PC-9 (cell line): ENCODE results near the gene ZNF423. TPM values are rescaled to one million over a fixed set of nuclear protein-coding genes. Genes with fewer than 3 reads are reported as not detected.

Experiments used
- BruUV-seq: library from RNA; stranded (reverse); fragments of 400-500 nt; replicated peaks from 2 replicates; lab custom pipeline; 2021; lab: Mats Ljungman, UMichigan
- CTCF ChIA-PET: fragments of 300-600 bp; sonication (Branson Sonifier 250); formaldehyde crosslinking; loops from one replicate; lab custom pipeline; 2022; ENCODE audit warnings: antibody characterized with exemption; lab: Charles Lee
- POLR2A ChIA-PET: fragments of 300-600 bp; sonication (Branson Sonifier 250); formaldehyde crosslinking; loops from one replicate; lab custom pipeline; 2022; ENCODE audit warnings: antibody characterized with exemption; ENCODE audit not compliant: unreplicated experiment; lab: Charles Lee
- DNase-seq, 2 experiments: peaks; one replicate each; pipeline versions ENCODE4 v3.0.0 to v3.0.0-alpha.2; 2015 to 2022; ENCODE audit warnings: mixed read lengths in 1 of 2
- H2AFZ ChIP-seq: fragments of 200-600 bp; sonication (generic); 2 replicates; pipeline ENCODE4 v1.8.1; 2017; ENCODE audit warnings: antibody characterized with exemption
- H3F3A ChIP-seq: fragments of 200-600 bp; sonication (generic); 2 replicates; pipeline ENCODE4 v1.8.1; 2017; ENCODE audit warnings: antibody characterized with exemption, mild to moderate bottlenecking, low read depth; ENCODE audit not compliant: insufficient read depth
- H3K27ac ChIP-seq: fragments of 200-600 bp; sonication (generic); 2 replicates; pipeline ENCODE4 v1.6.1; 2016; ENCODE audit warnings: mixed run types
- H3K27me3 ChIP-seq: fragments of 200-600 bp; sonication (generic); 2 replicates; pipeline ENCODE4 v1.6.1; 2016; ENCODE audit warnings: low read depth, mixed run types; ENCODE audit not compliant: insufficient read depth
- H3K36me3 ChIP-seq: fragments of 200-600 bp; sonication (generic); 2 replicates; pipeline ENCODE4 v1.6.1; 2016; ENCODE audit warnings: low read depth, mixed run types
- H3K4me1 ChIP-seq: fragments of 200-600 bp; sonication (generic); replicated peaks from 2 replicates; pipeline ENCODE4 v1.6.1; 2016; ENCODE audit warnings: mixed run types; ENCODE audit not compliant: insufficient read depth
- H3K4me2 ChIP-seq: fragments of 200-600 bp; sonication (generic); 2 replicates; pipeline ENCODE4 v1.6.1; 2017; ENCODE audit warnings: mixed run types
- H3K4me3 ChIP-seq: fragments of 200-600 bp; sonication (generic); 2 replicates; pipeline ENCODE4 v1.6.1; 2016; ENCODE audit warnings: mixed run types
- H3K79me2 ChIP-seq: fragments of 200-600 bp; sonication (generic); 2 replicates; pipeline ENCODE4 v1.6.1; 2017; ENCODE audit warnings: low read depth, mixed run types
- H3K9me2 ChIP-seq: fragments of 200-600 bp; sonication (generic); 2 replicates; pipeline ENCODE4 v1.8.1; 2017; ENCODE audit warnings: mild to moderate bottlenecking; ENCODE audit not compliant: insufficient read depth
- H3K9me3 ChIP-seq: fragments of 200-600 bp; sonication (generic); 2 replicates; pipeline ENCODE4 v1.8.1; 2016; ENCODE audit warnings: low read depth; ENCODE audit not compliant: insufficient read depth
- H4K20me1 ChIP-seq: fragments of 200-600 bp; sonication (generic); 2 replicates; pipeline ENCODE4 v1.8.1; 2017; ENCODE audit not compliant: insufficient read depth
- EZH2 ChIP-seq: fragments of 200-600 bp; sonication (generic); IDR thresholded peaks from 2 replicates; pipeline ENCODE4 v1.8.0; 2017; ENCODE audit warnings: antibody characterized with exemption, low read depth
- intact Hi-C: fragments of 100-400 bp; cut with micrococcal nuclease; formaldehyde crosslinking; loops from one replicate; pipeline ENCODE4 v1.10.0; 2022; ENCODE audit not compliant: unreplicated experiment
- total RNA-seq: library from RNA; stranded (reverse); gene quantifications from 2 replicates; pipeline ENCODE4 v1.2.3, GENCODE V29; 2021
- TF ChIP-seq, protein P1 (sequence below): fragments of 200-600 bp; sonication (generic); conservative IDR thresholded peaks from 2 replicates; pipeline ENCODE4 v1.6.1; 2017; ENCODE audit warnings: mixed run types, antibody characterized with exemption, mild to moderate bottlenecking, moderate library complexity

ZNF423 gene
- total RNA-seq, 1 experiment from 2014 or later: not detected

DNA sequence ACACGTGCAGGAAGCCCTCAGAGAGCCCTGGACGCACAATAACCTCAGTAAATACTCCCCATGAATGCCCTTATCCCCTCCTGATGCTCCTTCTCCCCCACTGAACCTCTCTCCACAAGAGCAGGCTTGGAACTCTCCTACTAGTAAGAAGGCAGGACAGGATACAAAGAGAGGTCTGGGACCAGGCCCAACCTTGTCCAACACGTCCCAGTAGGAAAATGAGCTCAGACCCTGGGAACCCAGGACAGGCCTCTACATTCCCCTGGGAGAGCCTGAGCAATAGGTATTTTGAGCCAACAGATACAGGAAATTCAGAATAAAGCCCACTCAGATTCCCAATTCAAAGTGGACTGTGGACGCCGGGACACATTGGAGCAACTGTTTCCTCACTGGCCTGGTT lies 19.2 kb downstream of the ZNF423 start:
- Histone ChIP-seq H3K27ac (no peak overlapping the region), H3K27me3 (peaks cover 92% of the 10 kb centered on the region), H3K9me2 (no peaks in the 10 kb centered on the region), H2AFZ (no peak overlapping the region), H3K79me2 (no peaks in the 10 kb centered on the region), H3K9me3 (no peaks in the 10 kb centered on the region), H3K4me3 (no peak overlapping the region), H3K4me2 (no peak overlapping the region), H4K20me1 (no peaks in the 10 kb centered on the region), H3K36me3 (no peaks in the 10 kb centered on the region), H3K4me1 (no peaks in the 10 kb centered on the region), H3F3A (no peaks in the 10 kb centered on the region)
- ChIA-PET CTCF (no interaction called here), POLR2A (no interaction called here)
- intact Hi-C loops: no loop called here
- BruUV-seq: no TSS peak
- TF ChIP-seq, protein P1, sequence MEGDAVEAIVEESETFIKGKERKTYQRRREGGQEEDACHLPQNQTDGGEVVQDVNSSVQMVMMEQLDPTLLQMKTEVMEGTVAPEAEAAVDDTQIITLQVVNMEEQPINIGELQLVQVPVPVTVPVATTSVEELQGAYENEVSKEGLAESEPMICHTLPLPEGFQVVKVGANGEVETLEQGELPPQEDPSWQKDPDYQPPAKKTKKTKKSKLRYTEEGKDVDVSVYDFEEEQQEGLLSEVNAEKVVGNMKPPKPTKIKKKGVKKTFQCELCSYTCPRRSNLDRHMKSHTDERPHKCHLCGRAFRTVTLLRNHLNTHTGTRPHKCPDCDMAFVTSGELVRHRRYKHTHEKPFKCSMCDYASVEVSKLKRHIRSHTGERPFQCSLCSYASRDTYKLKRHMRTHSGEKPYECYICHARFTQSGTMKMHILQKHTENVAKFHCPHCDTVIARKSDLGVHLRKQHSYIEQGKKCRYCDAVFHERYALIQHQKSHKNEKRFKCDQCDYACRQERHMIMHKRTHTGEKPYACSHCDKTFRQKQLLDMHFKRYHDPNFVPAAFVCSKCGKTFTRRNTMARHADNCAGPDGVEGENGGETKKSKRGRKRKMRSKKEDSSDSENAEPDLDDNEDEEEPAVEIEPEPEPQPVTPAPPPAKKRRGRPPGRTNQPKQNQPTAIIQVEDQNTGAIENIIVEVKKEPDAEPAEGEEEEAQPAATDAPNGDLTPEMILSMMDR: no peak
- no peak for TF ChIP-seq EZH2
- DNase-seq: no peak

DNA sequence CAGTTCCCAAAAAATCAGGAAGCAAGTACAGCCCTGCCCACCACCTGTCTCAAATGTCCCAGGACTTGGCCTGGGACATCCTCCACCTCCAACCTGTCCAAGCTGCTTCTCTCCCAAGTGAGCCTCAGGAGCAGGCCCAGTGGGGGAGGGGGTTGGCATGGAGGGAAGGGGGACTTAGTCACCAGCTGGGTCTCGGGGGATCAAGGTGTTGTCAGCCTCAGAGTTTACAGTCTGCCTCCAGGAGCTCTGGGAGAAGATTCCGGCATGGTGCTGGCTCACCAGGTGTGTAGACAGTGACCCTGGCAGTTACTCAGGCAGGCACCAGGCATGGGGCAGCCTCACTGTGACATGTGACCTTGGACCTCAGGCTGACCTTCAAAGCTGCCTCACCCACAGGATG lies 19.7 kb downstream of the ZNF423 start:
- Histone ChIP-seq H3K4me3 (no peak overlapping the region), H3K79me2 (no peaks in the 10 kb centered on the region), H3K36me3 (no peaks in the 10 kb centered on the region), H3K27ac (no peak overlapping the region), H3K4me1 (no peaks in the 10 kb centered on the region), H3K9me3 (no peaks in the 10 kb centered on the region), H3K27me3 (peaks cover 92% of the 10 kb centered on the region), H3F3A (no peaks in the 10 kb centered on the region), H3K4me2 (no peak overlapping the region), H4K20me1 (no peaks in the 10 kb centered on the region), H3K9me2 (no peaks in the 10 kb centered on the region), H2AFZ (no peak overlapping the region)
- no TSS peak for BruUV-seq
- DNase-seq: no peak
- no peak for TF ChIP-seq EZH2
- TF ChIP-seq, protein P1: no peak
- POLR2A ChIA-PET: no interaction called here
- intact Hi-C loops: no loop called here
- CTCF ChIA-PET: no interaction called here

DNA sequence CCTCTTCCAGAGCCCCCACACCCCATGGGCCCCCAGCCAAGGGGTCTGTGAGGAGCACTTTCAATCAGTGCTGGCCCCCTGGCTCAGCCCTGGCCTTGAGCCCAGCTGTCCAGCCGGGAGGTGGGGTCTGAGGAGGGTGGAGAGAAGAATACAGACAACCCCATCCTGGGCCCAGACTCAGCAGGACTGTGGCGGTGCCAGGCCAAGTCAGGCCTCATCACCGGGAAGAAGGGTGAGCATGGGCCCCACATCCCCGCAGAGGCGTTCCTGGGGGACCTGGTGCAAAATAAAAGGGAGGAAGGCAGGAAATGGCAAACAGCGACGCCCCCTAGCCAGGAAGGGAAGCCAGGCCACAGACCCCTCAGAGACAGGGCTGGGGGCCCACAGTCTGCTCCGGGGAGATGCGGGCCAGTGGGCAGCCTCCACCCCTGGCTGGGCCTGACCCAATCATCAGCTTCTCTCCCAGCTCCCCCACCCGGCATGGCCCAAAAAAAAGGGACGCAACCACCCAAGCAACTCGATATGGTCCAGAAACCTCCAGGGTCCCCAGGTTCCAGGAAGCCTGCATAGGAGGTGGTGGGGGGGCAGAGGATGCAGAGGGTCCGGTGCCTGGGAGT lies 20.6 kb downstream of the ZNF423 start:
- TF ChIP-seq, protein P1: no peak
- no peak for TF ChIP-seq EZH2
- Histone ChIP-seq H3K9me3 (no peaks in the 10 kb centered on the region), H3K9me2 (no peaks in the 10 kb centered on the region), H3K4me2 (no peak overlapping the region), H2AFZ (no peak overlapping the region), H4K20me1 (no peaks in the 10 kb centered on the region), H3K27ac (no peak overlapping the region), H3K27me3 (peaks cover 92% of the 10 kb centered on the region), H3K4me3 (no peak overlapping the region), H3K36me3 (no peaks in the 10 kb centered on the region), H3K79me2 (no peaks in the 10 kb centered on the region), H3K4me1 (no peaks in the 10 kb centered on the region), H3F3A (no peaks in the 10 kb centered on the region)
- DNase-seq: no peak
- ChIA-PET POLR2A (no interaction called here), CTCF (no interaction called here)
- BruUV-seq: no TSS peak
- intact Hi-C loops: no loop called here
